Medulla oblongata (tissue), 1 donor: ENCODE data around the gene MYCBPAP.

Source experiments
- DNase-seq: peaks from one replicate; pipeline ENCODE4 v3.0.0-alpha.2; 2015; ENCODE audit errors: extremely low spot score

Gene MYCBPAP

GRCh38 chr17:50487213-50488096 lies 20.8 kb upstream of the MYCBPAP start:
- no peak for DNase-seq

- no peak for DNase-seq
Measured at GRCh38 chr17:50488880-50489279, 19.4 kb upstream of the MYCBPAP start.

GRCh38 chr17:50491505-50491904 lies 16.7 kb upstream of the MYCBPAP start:
- DNase-seq, result no peak

DNA sequence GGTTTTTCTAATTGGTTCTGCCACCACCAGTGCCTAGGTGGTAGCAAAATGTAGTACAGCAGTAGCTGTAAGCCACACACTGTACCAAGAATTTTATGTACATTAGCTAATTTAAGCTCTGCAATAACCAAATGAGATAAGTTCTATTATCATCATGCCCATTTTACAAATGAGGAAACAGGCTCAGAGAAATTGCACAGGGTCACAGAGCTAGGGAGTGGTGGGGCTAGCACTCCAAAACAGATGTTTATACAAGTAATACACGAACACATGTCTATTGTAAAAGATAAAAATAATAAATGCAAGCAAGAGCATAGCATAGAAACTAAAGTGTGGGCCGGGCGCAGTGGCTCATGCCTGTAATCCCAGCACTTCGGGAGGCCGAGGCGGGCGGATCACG lies 16.0 kb upstream of the MYCBPAP start:
- DNase-seq, result no peak

DNA sequence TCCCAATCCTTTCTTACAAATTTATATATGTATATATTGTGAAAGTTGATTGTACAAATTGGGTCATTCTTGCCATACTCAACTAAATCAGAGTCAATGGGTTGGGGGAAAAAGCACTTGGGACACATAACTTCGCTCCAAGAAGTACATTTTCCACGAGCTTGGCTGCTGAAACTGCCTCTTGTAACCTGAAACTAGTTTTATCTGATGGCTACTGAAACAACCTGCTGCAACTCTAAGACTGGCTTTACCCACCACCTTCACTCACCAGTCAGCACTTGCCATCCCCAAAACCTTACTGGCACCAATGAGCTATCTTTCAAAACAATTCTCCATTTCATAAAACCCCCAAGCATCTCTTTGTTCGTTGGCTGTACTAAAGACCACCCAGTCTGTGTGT lies 14.5 kb upstream of the MYCBPAP start:
- DNase-seq, result no peak

DNA sequence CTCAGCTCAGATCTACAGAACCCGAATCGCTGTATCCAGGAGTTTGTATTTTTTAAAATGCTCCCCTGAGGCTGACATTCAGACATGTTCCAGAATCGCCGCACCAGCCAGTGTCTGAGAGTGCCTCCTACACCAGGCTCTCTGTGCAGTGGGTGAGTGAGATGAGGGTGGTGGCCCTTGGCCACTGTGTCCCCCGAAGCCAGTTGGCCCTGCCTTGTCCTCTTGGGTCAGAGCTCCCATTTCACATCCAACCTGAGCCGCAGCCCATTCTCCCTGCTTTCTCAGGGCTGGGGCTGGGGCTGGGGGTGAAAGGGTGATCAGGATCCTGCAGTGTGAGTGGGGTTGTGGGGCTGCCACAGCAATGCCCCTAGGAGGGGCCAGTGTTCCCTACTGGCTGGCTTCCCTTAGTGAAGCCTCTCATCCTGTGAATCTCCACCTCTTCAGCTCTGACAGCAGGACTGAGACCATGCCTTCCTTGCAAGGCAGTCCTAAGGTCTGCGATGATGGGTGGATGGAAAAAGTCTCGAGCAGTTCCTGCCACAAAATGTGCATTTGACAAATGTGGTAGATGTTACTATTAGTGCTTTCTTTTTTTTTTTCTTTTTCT lies 12.9 kb upstream of the MYCBPAP start:
- DNase-seq, result no peak

GRCh38 chr17:50495918-50496317 lies 12.3 kb upstream of the MYCBPAP start:
- no peak for DNase-seq

- no peak for DNase-seq
Measured at GRCh38 chr17:50498021-50498874, 10.0 kb upstream of the MYCBPAP start.

DNA sequence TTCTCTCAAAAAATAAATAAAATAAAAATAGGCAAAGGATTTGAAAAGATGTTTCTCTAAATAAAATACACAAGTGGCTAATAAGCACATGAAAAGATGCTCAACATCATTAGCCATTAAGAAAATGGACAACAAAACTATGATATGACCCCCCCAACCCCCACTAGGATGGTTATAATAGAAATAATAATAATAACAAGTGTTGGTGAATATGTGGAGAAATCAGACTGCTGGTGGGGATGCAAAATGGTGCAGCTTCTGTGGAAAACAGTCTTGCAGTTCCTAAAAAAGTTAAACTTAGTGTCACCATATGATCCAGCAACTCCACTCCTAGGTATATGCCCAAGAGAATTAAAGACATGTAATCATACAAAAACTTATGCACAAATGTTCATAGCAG lies 9.0 kb upstream of the MYCBPAP start:
- DNase-seq, result no peak

DNA sequence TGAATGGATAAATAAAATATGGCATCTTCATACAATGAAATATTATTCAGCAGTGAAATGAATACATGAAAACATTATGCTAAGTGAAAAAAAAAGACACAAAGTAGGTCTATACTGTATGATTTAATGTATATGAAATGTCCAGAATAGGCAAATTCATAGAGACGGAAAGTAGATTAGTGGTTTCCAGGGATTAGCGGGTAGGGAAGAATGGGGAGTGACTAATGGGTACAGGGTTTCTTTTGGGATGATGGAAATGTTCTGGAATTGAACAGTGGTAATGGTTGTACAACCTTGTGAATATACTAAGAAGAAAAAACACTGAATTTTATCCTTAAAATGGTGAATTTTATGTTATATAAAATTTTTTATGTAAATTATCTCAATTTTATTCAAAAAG lies 8.5 kb upstream of the MYCBPAP start:
- DNase-seq, result no peak

DNA sequence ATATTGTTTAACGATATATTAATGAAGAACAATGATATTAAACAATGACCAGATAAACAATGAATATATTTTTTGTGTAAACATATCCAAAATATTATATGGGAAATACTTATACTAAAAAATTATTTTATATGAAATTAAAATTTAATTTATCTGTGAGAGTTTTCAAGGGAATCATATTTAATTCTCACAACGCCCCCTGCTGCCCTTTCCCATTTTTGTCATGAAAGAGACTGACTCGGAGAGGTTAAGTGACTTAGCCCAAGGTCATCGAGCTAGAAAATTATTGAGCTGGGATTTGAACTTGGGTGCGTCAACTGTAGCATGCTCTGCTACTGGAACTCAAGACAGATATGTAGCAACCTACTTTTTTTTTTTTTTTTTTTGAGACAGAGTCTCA lies 7.2 kb upstream of the MYCBPAP start:
- DNase-seq, result no peak

DNA sequence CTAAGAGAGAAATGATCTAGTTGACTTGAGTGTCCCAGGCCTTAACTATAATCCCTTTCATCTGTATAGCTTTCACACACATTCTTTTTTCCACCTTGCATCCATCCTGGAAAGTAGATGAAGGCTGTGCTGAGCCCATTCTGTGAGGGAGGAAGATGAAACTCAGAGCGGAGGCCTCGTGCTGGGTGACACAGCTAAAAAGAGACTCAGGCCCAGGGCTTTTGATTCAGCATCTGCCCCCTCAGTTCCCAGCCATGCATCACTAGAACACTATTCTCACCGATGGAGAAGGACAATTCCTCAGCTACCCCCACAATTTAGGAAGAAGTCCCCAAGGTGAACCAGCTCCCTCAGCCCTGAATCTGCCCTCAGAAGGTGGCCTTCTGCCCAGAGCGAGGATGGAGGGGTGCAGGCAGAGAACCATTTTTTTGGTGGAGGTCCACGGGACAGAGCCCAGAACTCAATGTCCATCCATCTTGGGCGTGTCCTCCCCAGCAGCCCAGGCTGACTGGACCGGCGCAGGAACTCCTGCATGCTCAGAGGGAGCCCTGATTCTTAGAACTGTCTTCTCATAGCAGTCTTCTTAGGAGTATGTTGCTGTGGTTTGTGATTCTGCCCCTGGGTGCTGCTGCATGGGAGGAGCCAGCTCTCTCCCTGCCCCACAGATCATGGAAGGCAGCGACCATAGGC lies 5.8 kb upstream of the MYCBPAP start:
- no peak for DNase-seq

- no peak for DNase-seq
Measured at GRCh38 chr17:50505591-50506130, 2.6 kb upstream of the MYCBPAP start.

DNA sequence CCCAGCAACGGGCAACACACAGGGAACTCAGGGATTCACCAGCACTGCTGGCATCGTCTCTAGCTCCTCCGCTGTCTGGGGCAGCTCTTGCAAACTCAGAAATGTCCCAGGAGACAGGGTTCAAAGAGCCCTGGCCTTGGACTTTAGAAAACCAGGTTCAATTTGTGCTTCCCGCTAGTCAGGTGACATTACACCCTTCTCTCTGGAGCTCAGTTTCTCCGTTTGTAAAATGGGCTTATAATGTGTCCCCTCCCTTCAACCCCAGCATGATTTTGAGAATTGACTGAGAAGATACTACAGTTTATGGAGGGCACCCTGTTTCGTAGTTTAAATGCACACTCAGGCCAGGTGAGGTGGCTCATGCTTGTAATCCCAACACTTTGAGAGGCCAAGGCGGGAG lies 1.9 kb upstream of the MYCBPAP start:
- DNase-seq, result no peak

DNA sequence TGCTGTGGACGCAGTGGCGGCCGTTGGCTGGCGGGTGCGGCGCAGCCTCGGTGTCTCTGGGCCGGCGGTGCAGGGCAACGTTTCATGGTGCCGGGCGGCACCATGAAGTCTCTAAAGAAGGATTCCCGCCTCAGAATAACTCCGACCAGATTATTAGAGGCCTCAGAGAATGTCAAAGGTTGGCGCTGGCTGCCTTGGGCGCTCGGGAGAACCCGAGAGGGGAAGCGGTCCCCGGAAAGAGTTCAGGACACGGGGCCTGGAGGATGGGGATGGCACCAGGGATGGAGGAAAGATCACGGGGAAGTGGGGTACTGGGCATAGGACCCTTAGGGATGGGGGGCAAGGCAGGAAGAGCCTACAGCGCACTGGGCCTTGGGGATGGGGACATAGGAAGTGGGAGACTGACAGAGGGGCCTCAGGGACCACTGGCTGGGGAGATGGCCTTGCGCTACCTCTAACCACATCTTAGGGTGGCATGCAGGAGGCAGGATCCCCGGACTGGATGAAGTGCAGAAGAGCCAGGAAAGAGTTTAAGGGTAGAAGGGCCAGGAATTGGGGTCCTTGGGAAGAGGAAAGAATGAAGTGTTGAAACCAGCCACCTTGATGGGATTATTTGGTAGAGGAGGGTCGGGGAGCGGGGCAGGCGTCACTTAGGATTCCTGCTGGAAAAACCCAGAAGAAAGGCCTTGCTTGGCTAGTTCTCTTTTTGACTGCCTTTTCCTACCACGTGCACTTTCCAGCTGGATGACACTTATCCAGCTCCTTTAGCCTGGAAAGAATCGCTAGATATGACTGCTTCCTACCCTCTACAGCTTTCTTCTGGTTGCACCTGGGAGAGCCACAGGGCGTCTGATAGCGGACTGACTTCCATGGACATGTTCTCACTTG lies 578 bp downstream of the MYCBPAP start:
- DNase-seq, result peak; percentile 13

GRCh38 chr17:50511058-50511457 lies 2.8 kb downstream of the MYCBPAP start:
- no peak for DNase-seq

- no peak for DNase-seq
Measured at GRCh38 chr17:50513495-50513894, 5.3 kb downstream of the MYCBPAP start.

GRCh38 chr17:50514388-50514787 lies 6.1 kb downstream of the MYCBPAP start:
- no peak for DNase-seq

- DNase-seq, result peak; percentile 11
Measured at GRCh38 chr17:50514936-50515702, 6.9 kb downstream of the MYCBPAP start.

- DNase-seq, result no peak
Measured at GRCh38 chr17:50517011-50517410, 8.8 kb downstream of the MYCBPAP start.
